Thyroid gland (tissue), 4 donors: ENCODE data around the gene TMPRSS6.

Source experiments
- POLR2A ChIP-seq, 2 donors: fragments of 450-650 bp; IDR thresholded peaks; one replicate each; pipeline ENCODE4 v1.6.1; 2017; ENCODE audit warnings: antibody characterized with exemption in 2 of 2, mild to moderate bottlenecking in 2 of 2, moderate library complexity in 1 of 2
- TF ChIP-seq, protein P1 (sequence below), 6 experiments: fragments of 200-600 bp in 3 of 6; fragments of 450-650 bp in 3 of 6; sonication (generic) in 3 of 6; IDR thresholded peaks; one replicate each; pipeline ENCODE4 v1.5.1; 2016 to 2019; ENCODE audit warnings: antibody characterized with exemption in 6 of 6, mild to moderate bottlenecking in 2 of 6, inconsistent platforms in 1 of 6, moderate library complexity in 1 of 6

DNA sequence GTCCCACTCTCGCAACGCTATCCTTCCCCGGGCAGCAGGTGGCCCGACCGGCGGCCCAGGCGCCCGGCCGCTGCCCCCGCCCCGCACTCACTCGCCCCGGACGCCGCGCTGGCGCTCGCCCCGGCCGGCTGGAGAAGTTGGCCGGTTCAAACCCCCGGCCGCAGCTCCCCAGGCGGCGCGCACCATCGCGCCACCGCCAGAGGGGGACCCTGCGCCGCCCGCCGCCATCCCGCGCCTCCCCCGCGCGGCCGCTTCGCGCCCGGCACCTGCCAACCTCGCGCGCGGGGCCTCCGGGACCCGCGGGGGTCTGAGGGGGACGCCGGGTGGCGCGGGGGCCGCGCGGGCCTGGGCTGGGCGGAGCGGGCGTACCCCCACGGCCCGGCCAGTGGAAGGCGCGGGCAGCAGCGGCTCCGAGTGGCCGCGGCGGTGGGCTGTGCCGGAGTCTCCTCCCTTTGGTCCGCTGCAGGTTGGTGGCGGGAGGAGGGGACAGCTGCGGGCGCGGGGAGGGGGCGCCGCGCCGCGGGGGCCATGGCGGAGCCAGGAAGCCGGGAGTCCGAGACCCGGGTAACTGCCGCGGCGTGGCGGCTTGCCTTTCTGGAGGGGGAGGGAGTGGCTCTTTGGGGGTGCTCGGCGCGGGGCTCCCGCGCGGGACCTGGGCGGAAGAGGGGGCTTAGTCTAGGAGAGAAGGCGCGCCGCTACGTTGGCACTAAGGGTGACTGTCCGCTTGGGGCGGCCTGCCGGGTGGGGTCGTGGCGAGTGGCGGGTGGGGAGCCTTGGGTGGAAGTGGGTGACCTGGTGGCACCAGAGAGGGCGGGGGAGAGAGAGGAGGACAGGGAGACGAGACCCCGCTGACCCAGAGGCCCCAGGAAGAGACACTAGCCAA is 90.0 kb downstream of the TMPRSS6 start, which contains the start of the genes MPST and TST:
- TF ChIP-seq, protein P1, sequence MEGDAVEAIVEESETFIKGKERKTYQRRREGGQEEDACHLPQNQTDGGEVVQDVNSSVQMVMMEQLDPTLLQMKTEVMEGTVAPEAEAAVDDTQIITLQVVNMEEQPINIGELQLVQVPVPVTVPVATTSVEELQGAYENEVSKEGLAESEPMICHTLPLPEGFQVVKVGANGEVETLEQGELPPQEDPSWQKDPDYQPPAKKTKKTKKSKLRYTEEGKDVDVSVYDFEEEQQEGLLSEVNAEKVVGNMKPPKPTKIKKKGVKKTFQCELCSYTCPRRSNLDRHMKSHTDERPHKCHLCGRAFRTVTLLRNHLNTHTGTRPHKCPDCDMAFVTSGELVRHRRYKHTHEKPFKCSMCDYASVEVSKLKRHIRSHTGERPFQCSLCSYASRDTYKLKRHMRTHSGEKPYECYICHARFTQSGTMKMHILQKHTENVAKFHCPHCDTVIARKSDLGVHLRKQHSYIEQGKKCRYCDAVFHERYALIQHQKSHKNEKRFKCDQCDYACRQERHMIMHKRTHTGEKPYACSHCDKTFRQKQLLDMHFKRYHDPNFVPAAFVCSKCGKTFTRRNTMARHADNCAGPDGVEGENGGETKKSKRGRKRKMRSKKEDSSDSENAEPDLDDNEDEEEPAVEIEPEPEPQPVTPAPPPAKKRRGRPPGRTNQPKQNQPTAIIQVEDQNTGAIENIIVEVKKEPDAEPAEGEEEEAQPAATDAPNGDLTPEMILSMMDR (IDR thresholded peaks at IDR 0.05) = peak in 4 of 6 experiments; percentile 15 to 48 (median 43)
- peak; percentile 59 to 83 for TF ChIP-seq POLR2A (IDR thresholded peaks at IDR 0.05)
